GM19025 (cell line): ENCODE data around the gene CD7.
A peak's percentile ranks its signal among the peaks of the same experiment; 100 is the strongest.

ENCODE experiments used
- ATAC-seq: cut with Tn5 transposase; IDR thresholded peaks from one replicate; pipeline ENCODE4 v1.9.1; 2021; ENCODE audit warnings: mild to moderate bottlenecking, low read depth, moderate library complexity; ENCODE audit not compliant: unreplicated experiment

Gene CD7

GRCh38 chr17:82301300-82301915 lies 16.0 kb downstream of the CD7 start:
- ATAC-seq, result no peak

DNA sequence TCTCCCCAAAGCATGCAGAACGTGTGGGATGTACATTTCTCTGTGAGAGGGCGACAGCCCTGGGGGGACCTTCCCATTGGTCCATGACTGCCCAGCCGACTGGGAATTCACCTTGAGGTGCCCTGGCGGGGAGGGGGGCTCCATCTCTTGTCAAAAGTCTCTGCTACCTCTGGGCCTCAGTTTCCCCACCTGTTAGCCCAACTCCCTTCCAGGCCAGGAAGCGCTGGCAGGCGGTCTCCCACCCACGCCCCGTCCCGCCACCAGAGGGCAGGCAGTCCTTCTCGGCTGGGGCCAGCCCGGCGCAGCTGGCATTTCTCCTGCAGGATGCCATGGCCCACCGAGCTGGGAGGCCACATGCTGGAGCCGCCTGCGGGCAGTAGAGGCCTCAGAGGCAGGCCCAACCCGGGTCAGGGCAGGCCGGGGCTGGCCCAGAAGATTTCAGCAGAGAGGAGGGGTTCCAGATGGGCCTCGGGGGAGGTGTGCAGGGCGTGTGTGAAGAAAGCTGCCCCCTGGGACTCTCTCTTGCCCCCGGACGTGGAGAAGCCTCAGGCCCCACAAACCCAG lies 16.6 kb downstream of the CD7 start:
- ATAC-seq, result no peak

DNA sequence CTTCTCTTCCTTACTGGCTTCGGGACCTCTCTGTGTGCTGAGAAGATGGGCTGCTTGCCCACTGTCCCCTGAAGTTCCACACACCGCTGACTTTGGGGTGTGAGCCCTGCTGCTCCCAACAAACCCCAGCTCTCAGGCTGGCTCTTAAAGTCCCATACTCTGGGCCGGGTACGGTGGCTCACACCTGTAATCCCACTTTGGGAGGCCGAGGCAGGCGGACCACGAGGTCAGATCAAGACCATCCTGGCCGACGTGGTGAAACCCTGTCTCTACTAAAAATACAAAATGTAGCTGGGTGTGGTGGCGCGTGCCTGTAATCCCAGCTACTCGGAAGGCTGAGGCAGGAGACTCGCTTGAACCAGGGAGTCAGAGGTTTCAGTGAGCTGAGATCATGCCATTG lies 17.2 kb downstream of the CD7 start:
- ATAC-seq, result no peak

- ATAC-seq, result no peak
These were observed 18.0 kb downstream of the CD7 start for GRCh38 chr17:82299452-82299851.

DNA sequence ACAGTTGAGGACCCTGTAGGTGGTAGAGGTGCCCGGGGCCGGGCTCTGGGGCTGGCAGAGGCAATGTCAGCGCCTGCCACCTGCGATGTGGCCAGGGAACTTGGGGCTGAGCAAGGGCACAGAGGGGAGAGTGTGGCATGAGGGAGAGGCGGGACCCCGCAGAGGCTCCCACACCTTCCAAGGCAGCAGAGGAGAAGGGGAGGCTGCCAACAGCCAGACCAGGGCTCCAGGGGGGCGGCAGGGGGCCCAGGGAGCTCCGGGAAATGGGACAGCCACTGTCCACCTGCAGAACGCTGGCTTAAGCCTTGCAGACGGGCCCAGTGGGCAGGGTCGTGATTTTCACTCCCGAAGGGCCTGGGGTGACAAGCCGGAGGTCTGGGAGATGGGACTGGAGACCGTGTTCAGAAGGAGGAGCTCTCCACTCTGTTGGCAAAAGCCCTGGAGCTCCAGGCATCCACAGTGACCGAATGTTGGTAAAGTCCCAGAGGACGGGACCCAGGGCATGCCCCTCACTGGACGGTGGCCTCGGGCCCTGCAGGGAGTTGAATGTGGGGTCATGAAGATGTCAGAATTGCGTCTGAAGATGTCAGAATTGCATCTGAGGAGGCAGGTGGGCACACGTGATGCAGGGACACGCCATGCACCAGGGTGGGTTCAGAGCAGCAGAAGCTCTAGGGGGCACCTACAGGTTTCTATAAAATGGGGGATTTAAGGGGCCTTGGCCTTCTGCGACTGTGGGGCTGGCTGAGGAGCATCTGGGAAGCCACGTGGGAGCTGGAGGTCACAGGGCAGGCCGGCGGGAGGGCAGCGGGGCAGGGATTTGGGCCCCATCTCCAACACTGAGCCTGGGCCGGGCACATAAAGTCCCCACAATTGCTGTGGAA lies 18.6 kb downstream of the CD7 start:
- ATAC-seq, result no peak

DNA sequence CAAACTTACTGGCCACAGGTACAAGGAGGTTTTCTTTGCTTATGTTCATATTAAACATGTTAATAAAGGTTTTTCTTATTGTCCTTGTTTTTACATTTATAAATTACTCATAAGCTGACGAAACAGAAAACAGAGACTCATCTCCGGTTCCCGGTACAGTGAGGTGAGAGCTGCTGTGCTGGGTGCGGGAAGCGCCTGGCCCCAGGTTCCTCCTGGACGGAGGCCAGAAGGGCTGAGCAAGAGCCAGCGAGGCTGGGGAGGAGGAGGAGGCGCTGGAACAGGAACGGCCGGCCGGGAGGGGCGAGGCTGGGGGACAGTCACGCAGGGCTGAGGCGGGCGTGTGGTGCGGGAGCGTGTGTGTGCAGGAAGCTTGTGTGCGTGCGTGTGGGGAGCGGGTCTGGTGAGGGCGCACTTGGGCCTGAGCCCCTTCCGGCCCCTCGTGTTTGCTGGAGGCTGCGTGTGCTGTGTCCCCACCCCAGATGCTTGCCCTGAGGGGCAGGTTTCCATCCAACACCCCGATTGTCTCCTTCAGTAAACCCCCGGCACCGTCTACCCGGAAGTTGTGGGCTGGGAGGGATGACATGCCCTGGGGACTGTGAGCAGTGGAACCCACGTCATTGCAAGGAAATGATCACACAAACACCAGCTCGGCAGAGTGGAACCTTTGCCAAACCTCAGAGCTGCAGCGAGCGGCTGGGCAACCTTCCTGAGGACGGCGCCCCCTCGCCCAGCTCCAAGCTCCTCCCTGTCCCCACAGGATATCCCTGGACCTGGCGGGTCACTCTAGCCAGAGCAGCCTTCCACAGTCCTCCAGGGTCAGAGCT lies 19.5 kb downstream of the CD7 start:
- ATAC-seq, result peak; percentile 38

- ATAC-seq, result no peak
These were observed 20.1 kb downstream of the CD7 start for GRCh38 chr17:82297280-82297713.

GRCh38 chr17:82296511-82297279 lies 20.7 kb downstream of the CD7 start:
- no peak for ATAC-seq

DNA sequence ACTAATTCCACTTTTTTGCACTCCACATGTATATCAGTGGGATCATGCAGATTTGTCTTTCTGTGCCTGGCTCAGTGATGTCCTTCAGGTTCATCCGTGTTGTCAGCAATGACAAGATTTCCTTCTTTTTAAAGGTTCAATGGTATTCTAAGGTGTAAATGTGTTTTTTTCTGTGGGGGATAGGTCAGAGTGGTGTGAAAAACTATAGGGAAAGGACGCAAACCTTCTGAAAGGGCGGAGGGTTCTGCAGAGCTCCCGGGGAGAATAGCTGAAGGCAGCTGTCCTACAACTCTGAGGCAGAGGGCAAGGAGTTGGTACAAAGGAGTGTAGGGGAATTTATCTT lies 22.0 kb downstream of the CD7 start:
- ATAC-seq, result no peak

- ATAC-seq, result no peak
These were observed 23.2 kb downstream of the CD7 start for GRCh38 chr17:82294064-82294773.

DNA sequence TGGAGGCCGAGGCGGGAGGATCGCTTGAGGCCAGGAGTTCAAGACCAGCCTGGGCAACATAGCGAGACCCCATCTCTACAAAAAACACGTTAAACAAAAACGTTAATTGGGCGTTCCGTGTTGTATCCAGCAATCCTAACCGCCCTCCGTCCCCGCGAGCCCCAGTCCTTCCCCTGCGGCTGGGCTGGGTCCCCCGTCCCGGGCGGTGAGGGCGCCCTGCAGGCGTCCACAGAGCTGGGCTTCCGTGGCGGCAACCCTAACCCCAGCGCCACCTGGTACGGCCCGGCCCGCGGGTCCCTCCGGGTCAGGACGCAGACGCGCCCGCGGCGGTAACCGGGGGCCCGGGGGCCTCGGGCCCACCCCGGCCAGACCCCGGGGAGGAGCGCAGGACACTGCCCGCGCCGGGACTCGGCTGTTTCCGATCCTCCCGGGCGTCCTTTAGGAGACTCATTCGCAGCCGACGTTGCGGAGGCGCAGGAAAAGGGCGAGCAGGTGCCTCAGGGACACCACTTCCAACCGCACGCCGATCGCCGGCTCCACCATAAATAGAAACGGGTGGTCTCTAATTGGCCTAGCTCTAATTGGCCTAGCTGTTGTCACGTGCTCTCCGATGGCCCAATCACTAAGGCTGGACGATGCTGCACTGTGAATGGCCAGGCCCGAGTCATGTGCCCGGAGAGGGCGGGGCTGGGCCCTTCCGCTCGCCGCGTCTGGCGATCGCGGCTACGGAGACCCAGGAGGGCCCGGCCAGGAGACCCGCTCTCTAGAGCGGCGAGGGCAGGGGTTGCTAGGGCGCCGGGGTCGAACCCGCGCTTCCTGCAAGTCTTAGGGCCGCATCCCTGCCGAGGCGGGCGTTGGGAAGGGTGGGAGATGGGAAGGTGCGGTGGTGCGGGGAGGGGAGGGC lies 24.9 kb downstream of the CD7 start:
- ATAC-seq, result peak; percentile 94

DNA sequence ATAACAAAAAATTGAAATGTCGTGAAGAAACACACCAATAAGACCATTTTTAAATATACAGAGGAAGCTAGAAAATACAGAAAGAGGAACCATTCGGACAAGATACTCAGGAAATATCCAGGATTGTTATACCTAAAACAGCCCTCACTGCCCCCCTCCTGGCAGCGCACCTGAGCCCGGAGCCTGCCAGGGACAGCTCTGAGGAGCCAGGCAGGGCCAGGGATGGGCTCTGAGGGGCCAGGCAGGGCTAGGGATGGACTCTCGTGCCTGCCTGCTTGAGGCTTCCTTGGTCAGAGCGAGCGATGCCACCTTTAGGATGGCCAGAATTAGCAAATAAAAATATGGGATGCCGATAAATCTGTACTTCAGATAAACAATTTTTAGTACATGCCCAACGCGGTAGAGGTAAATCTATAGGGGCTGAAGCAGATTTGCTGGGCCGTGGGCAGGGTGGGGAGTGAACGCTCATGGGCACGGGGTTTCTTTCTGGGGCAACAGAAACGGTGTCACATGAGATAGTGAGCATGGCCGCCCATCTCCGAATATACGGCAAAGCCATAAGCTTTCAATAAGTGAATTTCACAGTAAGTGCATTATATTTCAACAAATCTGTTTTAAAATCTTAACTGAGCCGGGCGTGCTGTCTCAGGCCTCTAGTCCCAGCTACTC lies 25.7 kb downstream of the CD7 start:
- ATAC-seq, result no peak

- ATAC-seq, result no peak
These were observed 29.3 kb downstream of the CD7 start for GRCh38 chr17:82287868-82288801.

GRCh38 chr17:82287013-82287867 lies 30.2 kb downstream of the CD7 start:
- ATAC-seq, result no peak

DNA sequence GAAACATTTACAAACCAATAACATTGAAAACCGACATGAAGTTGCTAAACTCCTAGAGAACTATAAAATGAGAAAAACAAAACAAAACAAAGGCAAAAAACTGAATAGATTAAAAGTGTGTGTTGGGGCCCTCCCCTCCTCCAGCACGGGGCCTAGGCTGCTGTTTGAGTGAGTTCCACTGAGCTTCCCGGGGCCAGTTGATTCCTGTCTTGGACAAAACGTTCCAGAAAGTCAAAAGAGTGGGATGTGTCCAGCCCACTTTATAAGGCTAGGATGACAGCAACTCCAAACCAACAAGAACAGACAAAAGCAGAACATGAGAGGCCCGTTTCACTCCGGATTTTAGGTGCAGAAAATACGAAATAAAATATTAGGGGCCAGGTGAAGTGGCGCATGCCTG lies 32.3 kb downstream of the CD7 start:
- ATAC-seq, result no peak

GRCh38 chr17:82283208-82283749 lies 34.1 kb downstream of the CD7 start:
- no peak for ATAC-seq
